ENCODE measurements around the gene RHEBL1.

The RHEBL1 gene

DNA sequence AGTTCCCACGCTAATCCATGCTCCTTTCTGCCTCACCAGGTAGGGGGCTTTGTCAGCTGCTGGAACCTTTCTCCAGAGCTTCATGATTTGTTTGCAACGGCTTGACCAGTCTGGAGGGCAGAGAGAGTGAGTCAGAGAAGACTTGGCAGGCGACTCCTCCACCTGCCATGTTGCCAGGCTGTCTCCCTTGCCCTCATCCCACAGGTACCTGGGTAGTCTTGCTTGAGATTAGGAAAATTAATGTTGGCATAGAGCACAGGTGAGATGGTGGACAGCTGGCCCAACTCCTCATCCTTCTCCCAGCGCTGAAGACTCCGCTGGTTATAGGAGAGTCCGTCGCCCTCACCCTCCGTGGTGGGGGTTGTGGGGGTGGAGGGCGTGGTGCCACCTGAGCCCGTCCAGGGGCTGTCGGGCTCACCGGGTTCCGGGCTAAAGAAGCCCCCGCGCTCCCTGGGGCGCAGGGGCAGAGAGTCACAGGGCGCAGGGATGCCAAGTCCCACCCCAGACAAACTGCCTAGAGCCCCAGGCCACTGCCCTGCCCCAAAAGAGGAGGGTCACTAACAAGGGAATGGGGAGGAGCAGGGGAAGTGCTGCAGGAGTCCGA is 27.8 kb downstream of the RHEBL1 start:
- no peak overlapping the region for H3K4me3 ChIP-seq (ENCODE audit: control insufficient read depth, low read depth, low read length)
- TF ChIP-seq, protein P1, sequence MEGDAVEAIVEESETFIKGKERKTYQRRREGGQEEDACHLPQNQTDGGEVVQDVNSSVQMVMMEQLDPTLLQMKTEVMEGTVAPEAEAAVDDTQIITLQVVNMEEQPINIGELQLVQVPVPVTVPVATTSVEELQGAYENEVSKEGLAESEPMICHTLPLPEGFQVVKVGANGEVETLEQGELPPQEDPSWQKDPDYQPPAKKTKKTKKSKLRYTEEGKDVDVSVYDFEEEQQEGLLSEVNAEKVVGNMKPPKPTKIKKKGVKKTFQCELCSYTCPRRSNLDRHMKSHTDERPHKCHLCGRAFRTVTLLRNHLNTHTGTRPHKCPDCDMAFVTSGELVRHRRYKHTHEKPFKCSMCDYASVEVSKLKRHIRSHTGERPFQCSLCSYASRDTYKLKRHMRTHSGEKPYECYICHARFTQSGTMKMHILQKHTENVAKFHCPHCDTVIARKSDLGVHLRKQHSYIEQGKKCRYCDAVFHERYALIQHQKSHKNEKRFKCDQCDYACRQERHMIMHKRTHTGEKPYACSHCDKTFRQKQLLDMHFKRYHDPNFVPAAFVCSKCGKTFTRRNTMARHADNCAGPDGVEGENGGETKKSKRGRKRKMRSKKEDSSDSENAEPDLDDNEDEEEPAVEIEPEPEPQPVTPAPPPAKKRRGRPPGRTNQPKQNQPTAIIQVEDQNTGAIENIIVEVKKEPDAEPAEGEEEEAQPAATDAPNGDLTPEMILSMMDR (conservative IDR thresholded peaks at IDR 0.05; ENCODE audit: control insufficient read depth, insufficient read depth, low read depth, low read length): no peak

DNA sequence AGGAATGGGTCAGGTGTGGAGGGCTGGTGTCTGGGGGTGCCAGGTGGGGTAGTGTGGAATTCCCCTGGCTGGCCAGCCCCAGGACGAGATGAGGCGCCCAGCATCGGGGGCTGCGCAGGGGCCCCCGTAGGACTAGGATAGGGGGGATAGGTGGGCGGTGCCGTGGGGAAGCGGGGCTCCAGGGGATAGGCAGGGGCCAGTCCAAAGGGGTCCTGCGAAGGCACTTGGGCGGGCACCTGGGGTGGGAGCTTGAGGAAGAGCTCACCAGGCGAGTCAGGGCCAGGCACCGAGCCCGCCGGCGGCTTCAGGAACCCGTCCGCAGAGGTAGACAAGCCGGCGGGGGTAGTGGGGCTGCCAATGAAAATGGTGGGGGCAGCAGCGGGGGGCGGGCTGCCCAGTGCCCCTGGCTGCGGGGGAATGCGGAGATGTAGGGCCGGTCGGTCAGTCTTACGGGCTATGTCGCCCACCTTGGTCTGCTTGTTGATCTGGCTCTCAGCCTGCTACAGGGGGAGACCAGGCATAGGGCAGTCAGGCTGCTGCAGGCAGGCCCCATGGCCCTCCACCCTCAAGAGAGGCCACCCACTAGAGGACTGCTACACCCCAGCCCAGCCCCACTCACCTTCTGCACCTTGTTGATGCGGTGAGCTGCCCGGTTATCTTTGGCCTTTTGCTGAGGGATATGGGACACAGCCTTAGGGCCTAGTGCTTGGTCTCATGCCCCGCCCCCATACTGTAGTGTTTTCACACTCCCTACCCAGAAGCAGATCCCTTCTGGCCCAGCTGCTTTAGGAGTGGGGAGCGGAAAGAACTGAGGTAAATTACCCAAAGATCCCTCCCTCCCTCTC is 28.5 kb downstream of the RHEBL1 start:
- TF ChIP-seq, protein P1 (conservative IDR thresholded peaks at IDR 0.05; ENCODE audit: control insufficient read depth, insufficient read depth, low read depth, low read length): no peak
- no peak for DNase-seq (ENCODE audit: low read depth)
- H3K4me3 ChIP-seq (ENCODE audit: control insufficient read depth, low read depth, low read length): no peak overlapping the region

More for the DNA sequence above, 27.8 kb downstream of the RHEBL1 start:
- DNase-seq (ENCODE audit: low read depth): no peak

DNA sequence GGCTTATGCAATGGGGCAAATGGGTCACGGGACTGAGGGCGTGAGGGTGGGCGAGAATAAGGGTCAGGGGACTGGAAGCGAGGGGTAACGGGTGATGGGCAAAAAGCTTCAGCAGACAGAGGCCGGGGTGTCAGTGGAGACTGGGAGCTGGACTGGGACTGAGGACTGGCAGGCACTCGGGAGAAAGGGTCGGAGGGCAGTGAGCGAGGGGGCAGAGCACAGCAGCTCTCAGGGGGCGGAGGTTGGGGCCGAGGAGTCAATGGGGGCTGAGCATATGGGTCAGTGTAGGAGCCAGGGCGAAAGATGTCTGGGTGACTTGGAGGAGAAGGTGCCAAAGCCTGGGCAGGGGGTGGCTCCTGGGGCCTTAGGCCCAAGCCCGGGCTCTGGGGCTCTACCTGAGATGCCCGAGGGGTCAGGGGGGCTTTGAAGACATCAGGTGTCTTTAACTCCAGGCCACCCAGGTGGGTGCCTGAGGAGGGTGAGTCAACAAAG is 29.4 kb downstream of the RHEBL1 start:
- TF ChIP-seq, protein P1 (conservative IDR thresholded peaks at IDR 0.05; ENCODE audit: control insufficient read depth, insufficient read depth, low read depth, low read length): no peak
- H3K4me3 ChIP-seq (ENCODE audit: control insufficient read depth, low read depth, low read length): no peak overlapping the region
- no peak for DNase-seq (ENCODE audit: low read depth)

DNA sequence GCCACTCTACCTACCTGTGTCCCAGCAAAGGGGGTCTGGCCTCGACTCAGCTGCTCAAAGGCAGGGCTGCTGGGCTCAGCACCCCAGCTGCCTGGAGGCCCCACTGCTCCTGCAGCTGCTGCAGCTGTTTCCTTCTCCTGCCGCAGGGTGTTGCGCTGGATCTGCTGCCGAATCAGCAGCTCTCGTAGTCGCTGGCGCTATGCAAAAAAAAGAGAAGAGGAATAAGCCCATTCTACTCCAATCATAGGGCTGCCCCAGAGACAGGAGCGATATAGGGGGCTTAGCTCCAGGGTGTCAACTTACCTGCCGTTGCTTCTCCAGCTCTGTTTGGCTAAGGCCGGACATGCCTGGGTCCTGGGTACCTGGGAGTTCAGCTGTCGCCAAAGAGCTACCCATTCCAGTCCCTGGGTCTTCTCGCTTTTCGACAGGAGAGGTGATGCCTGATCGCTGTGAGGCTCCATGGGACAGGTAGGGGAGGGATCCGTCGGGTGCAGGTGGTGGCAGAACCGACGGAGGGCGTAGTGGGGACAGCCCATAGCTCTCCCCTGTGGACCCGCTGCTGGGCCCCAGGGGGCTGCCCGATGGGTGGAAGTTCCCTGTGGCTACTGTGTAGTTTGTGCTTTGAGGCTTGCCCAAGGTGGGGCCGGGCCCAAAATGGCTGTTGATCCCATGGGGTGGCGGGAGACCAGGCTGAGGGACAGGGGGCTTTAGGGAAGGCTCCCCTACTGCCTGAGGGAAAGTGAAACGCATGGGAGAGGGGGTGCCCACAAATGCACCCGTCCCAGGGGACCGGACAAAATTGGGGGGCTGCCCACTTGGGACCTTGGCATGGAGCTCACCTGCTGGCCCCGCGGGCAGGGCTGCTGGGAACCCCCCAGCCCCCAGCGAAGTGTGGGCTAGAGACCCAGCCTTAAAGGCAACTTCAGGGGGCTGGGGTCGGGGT is 30.1 kb downstream of the RHEBL1 start:
- no peak overlapping the region for H3K4me3 ChIP-seq (ENCODE audit: control insufficient read depth, low read depth, low read length)
- TF ChIP-seq, protein P1 (conservative IDR thresholded peaks at IDR 0.05; ENCODE audit: control insufficient read depth, insufficient read depth, low read depth, low read length): no peak
- no peak for DNase-seq (ENCODE audit: low read depth)

DNA sequence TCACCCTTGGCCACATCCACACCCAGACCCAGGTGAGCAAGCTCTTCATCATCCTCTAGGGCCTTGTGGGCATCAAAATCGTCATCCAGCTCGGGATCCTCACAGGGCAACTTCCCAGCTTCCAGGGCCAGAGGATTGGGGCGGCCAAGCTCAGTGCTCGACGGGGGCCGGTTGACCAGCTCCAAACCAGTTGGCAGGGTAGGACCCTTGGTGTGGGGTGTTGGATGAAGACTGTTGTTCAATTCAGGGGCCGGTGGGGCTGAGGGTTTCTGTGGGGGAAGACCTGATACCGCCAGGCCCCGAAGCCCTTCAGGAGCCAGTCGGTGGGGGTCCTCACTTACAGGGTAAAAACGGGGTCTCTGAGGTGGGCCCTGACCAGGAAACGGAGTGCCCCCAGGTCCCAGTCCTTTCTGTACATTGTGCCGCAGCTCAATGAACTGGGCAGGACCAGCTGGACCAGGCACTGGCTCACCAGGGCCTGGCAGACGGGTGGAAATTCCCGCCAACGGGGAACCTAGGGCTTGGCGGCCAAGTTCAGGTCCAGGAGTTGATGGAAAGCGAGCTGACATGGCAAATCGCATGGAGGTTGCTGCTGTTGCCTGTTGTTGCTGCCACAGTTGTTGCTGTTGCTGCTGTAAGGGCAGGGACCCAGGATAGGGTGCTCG is 31.4 kb downstream of the RHEBL1 start:
- TF ChIP-seq, protein P1 (conservative IDR thresholded peaks at IDR 0.05; ENCODE audit: control insufficient read depth, insufficient read depth, low read depth, low read length): no peak
- DNase-seq (ENCODE audit: low read depth): no peak
- H3K4me3 ChIP-seq (ENCODE audit: control insufficient read depth, low read depth, low read length): no peak overlapping the region

DNA sequence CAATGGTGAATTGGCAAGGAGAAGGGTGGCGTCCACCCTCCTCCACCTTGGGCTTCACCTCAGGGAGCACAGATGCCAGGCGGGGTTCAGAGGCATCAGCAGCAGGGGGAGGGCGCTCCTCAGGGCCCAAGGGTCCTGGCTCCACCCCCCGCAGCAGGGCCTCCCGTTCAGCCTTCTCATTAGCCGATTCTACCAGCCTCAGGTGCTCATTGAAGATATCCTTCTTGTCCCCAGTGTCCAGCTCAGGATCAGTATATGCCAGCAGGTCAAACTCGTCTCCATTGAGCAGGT is 31.9 kb downstream of the RHEBL1 start:
- no peak overlapping the region for H3K4me3 ChIP-seq (ENCODE audit: control insufficient read depth, low read depth, low read length)
- TF ChIP-seq, protein P1 (conservative IDR thresholded peaks at IDR 0.05; ENCODE audit: control insufficient read depth, insufficient read depth, low read depth, low read length): no peak
- DNase-seq (ENCODE audit: low read depth): no peak
